HEK293 (cell line): ENCODE measurements around the gene NCMAP.
A peak's percentile ranks its signal among the peaks of the same experiment; 100 is the strongest.

Experiments
- CTCF ChIA-PET: fragments of 350-600 bp; formaldehyde crosslinking; extraction: SDS; loops from one replicate; lab custom pipeline; 2021; ENCODE audit warnings: antibody characterized with exemption; lab: Yijun Ruan, JAX
- POLR2A ChIA-PET: fragments of 300-600 bp; formaldehyde crosslinking; extraction: SDS; loops from one replicate; lab custom pipeline; 2020; ENCODE audit warnings: antibody characterized with exemption, inconsistent platforms; lab: Yijun Ruan, JAX
- H3K27ac ChIP-seq: fragments of 200-500 bp; sonication (Bioruptor generic); 2 replicates; pipeline ENCODE4 v1.5.1; 2014; ENCODE audit warnings: low read depth, low read length, control low read depth, inconsistent platforms; ENCODE audit errors: extremely low read depth
- H3K36me3 ChIP-seq, 2 experiments: fragments of 200-500 bp in 1 of 2; sonication (Bioruptor generic) in 1 of 2; 1 replicate in 1 of 2; 2 replicates in 1 of 2; pipeline ENCODE4 v1.5.1; 2014 to 2017; ENCODE audit warnings: inconsistent platforms in 2 of 2, low read length in 2 of 2; ENCODE audit not compliant: control insufficient read depth in 2 of 2, insufficient read depth in 1 of 2
- H3K4me1 ChIP-seq: fragments of 200-500 bp; sonication (Bioruptor generic); 2 replicates; pipeline ENCODE4 v1.5.1; 2014; ENCODE audit warnings: mild to moderate bottlenecking, low read length, inconsistent platforms; ENCODE audit not compliant: control insufficient read depth, insufficient read depth
- H3K4me3 ChIP-seq: 2 replicates; pipeline ENCODE4 v1.5.1; 2011; ENCODE audit warnings: low read depth, mild to moderate bottlenecking, control low read depth, low read length, moderate library complexity
- H3K9me3 ChIP-seq: fragments of 200-500 bp; sonication (Bioruptor generic); 2 replicates; pipeline ENCODE4 v1.5.1; 2014; ENCODE audit warnings: low read depth, low read length, inconsistent platforms; ENCODE audit not compliant: control insufficient read depth, insufficient read depth
- PATZ1 ChIP-seq: fragments of 450-650 bp; formaldehyde crosslinking; IDR thresholded peaks from 2 replicates; pipeline ENCODE4 v1.5.1; 2016; ENCODE audit warnings: missing biosample characterization, missing genetic modification characterization
- SP3 ChIP-seq: fragments of 450-650 bp; formaldehyde crosslinking; IDR thresholded peaks from 2 replicates; pipeline ENCODE4 v1.5.1; 2016; ENCODE audit warnings: missing biosample characterization, missing genetic modification characterization
- TCF7L2 ChIP-seq: IDR thresholded peaks from 2 replicates; pipeline ENCODE4 v1.6.1; 2011; ENCODE audit warnings: low read depth, mild to moderate bottlenecking, inconsistent platforms, low read length, moderate library complexity, borderline replicate concordance
- TRIM28 ChIP-seq: IDR thresholded peaks from 2 replicates; pipeline ENCODE4 v1.6.1; 2011; ENCODE audit warnings: low read length, control low read depth, borderline replicate concordance
- ZBTB11 ChIP-seq: fragments of 450-650 bp; formaldehyde crosslinking; conservative IDR thresholded peaks from 2 replicates; pipeline ENCODE4 v1.5.1; 2016; ENCODE audit warnings: low read depth, missing biosample characterization, missing genetic modification characterization
- ZEB2 ChIP-seq: fragments of 450-650 bp; formaldehyde crosslinking; IDR thresholded peaks from 2 replicates; pipeline ENCODE4 v1.5.1; 2016; ENCODE audit warnings: missing biosample characterization, missing genetic modification characterization
- ZNF114 ChIP-seq: fragments of 450-650 bp; formaldehyde crosslinking; IDR thresholded peaks from 2 replicates; pipeline ENCODE4 v1.5.0; 2017; ENCODE audit warnings: missing biosample characterization, missing genetic modification characterization
- ZNF223 ChIP-seq: fragments of 450-650 bp; formaldehyde crosslinking; IDR thresholded peaks from 2 replicates; pipeline ENCODE4 v1.5.1; 2016; ENCODE audit warnings: missing biosample characterization, missing genetic modification characterization
- ZNF248 ChIP-seq: fragments of 450-650 bp; formaldehyde crosslinking; IDR thresholded peaks from 2 replicates; pipeline ENCODE4 v1.5.1; 2017; ENCODE audit warnings: missing biosample characterization, missing genetic modification characterization
- ZNF354C ChIP-seq: fragments of 450-650 bp; formaldehyde crosslinking; IDR thresholded peaks from 2 replicates; pipeline ENCODE4 v1.5.1; 2016; ENCODE audit warnings: missing biosample characterization, missing genetic modification characterization, low read depth, borderline replicate concordance
- ZNF37A ChIP-seq: fragments of 450-650 bp; IDR thresholded peaks from 2 replicates; pipeline ENCODE4 v1.5.1; 2018; ENCODE audit warnings: missing biosample characterization, missing genetic modification characterization
- ZNF398 ChIP-seq: fragments of 450-650 bp; formaldehyde crosslinking; IDR thresholded peaks from 2 replicates; pipeline ENCODE4 v1.5.1; 2017; ENCODE audit warnings: missing biosample characterization, missing genetic modification characterization
- ZNF433 ChIP-seq: fragments of 450-650 bp; formaldehyde crosslinking; IDR thresholded peaks from 2 replicates; pipeline ENCODE4 v1.5.1; 2016; ENCODE audit warnings: missing biosample characterization, missing genetic modification characterization, low read depth
- ZNF510 ChIP-seq: fragments of 450-650 bp; formaldehyde crosslinking; IDR thresholded peaks from 2 replicates; pipeline ENCODE4 v1.5.1; 2018; ENCODE audit warnings: mild to moderate bottlenecking, missing genetic modification characterization, missing biosample characterization; ENCODE audit not compliant: insufficient replicate concordance
- ZNF555 ChIP-seq: fragments of 450-650 bp; formaldehyde crosslinking; conservative IDR thresholded peaks from 2 replicates; pipeline ENCODE4 v1.5.1; 2017; ENCODE audit warnings: missing biosample characterization, mild to moderate bottlenecking, missing genetic modification characterization, inconsistent platforms
- ZNF600 ChIP-seq: fragments of 450-650 bp; formaldehyde crosslinking; IDR thresholded peaks from 2 replicates; pipeline ENCODE4 v1.5.1; 2016; ENCODE audit warnings: missing biosample characterization, missing genetic modification characterization
- ZNF610 ChIP-seq: fragments of 450-650 bp; formaldehyde crosslinking; IDR thresholded peaks from 2 replicates; pipeline ENCODE4 v1.5.1; 2016; ENCODE audit warnings: missing biosample characterization, missing genetic modification characterization, borderline replicate concordance
- ZNF621 ChIP-seq: fragments of 450-650 bp; formaldehyde crosslinking; IDR thresholded peaks from 2 replicates; pipeline ENCODE4 v1.5.1; 2017; ENCODE audit warnings: missing biosample characterization, missing genetic modification characterization
- ZNF654 ChIP-seq: fragments of 450-650 bp; formaldehyde crosslinking; IDR thresholded peaks from 2 replicates; pipeline ENCODE4 v1.5.1; 2016; ENCODE audit warnings: low read depth, missing biosample characterization, missing genetic modification characterization
- ZNF692 ChIP-seq: fragments of 450-650 bp; formaldehyde crosslinking; IDR thresholded peaks from 2 replicates; pipeline ENCODE4 v1.5.1; 2016; ENCODE audit warnings: missing biosample characterization, missing genetic modification characterization
- ZNF707 ChIP-seq: fragments of 450-650 bp; formaldehyde crosslinking; IDR thresholded peaks from 2 replicates; pipeline ENCODE4 v1.5.1; 2016; ENCODE audit warnings: missing biosample characterization, missing genetic modification characterization
- ZNF76 ChIP-seq: fragments of 450-650 bp; formaldehyde crosslinking; IDR thresholded peaks from 2 replicates; pipeline ENCODE4; 2016; ENCODE audit warnings: low read depth, missing biosample characterization, missing genetic modification characterization, borderline replicate concordance
- ZNF776 ChIP-seq: fragments of 450-650 bp; formaldehyde crosslinking; IDR thresholded peaks from 2 replicates; pipeline ENCODE4 v1.5.0; 2017; ENCODE audit warnings: missing biosample characterization, missing genetic modification characterization, borderline replicate concordance
- TF ChIP-seq, protein P1 (sequence below): fragments of 450-650 bp; formaldehyde crosslinking; IDR thresholded peaks from 2 replicates; pipeline ENCODE4 v1.5.1; 2017; ENCODE audit warnings: missing biosample characterization, missing genetic modification characterization
- TF ChIP-seq, protein P2 (sequence below): fragments of 450-650 bp; formaldehyde crosslinking; IDR thresholded peaks from 2 replicates; pipeline ENCODE4 v1.5.1; 2016; ENCODE audit warnings: missing biosample characterization, missing genetic modification characterization

NCMAP gene

GRCh38 chr1:24643363-24644099 lies 87.6 kb downstream of the NCMAP start (continued):
- TF ChIP-seq ZNF398 (tag by site-specific recombination) (peak; percentile 21), ZNF510 (tag by site-specific recombination) (no peak), TRIM28 (no peak), PATZ1 (tag by site-specific recombination) (peak; percentile 43), ZNF354C (tag by site-specific recombination) (no peak), ZBTB11 (peak; percentile 59), SP3 (tag by site-specific recombination) (no peak), ZNF776 (tag by site-specific recombination) (no peak), ZNF37A (no peak), ZNF248 (tag by site-specific recombination) (no peak)
- TF ChIP-seq, all 188 proteins: peak for 20

- CTCF ChIA-PET = interaction anchor here (0.6 to 0.7 kb wide), 2 partner anchors 9 to 41 kb away, joined by 3 read pairs; no protein-coding TSS in a partner anchor
- Histone ChIP-seq H3K4me3 (peak overlapping the region; percentile 100), H3K9me3 (no peaks in the 10 kb centered on the region), H3K36me3 (peaks cover 26 to 42% of the 10 kb centered on the region in 2 experiments), H3K27ac (peak overlapping the region; percentile 87; the same call in 1 of the 2 replicates), H3K4me1 (peaks cover 6% of the 10 kb centered on the region; the same call in 1 of the 2 replicates)
- POLR2A ChIA-PET = interaction anchor here (1.0 kb wide), 1 partner anchor 101 kb away, joined by 4 read pairs; the partner anchor contains the start of gene CLIC4
- no peak for TF ChIP-seq TCF7L2
- TF ChIP-seq ZNF114 (tag by site-specific recombination) = no peak
- TF ChIP-seq ZNF248 (tag by site-specific recombination) = no peak
- TF ChIP-seq ZNF707 (tag by site-specific recombination) = no peak
- TF ChIP-seq ZNF654 (tag by site-specific recombination) = no peak
- no peak for TF ChIP-seq ZNF621 (tag by site-specific recombination)
- TF ChIP-seq, protein P1, sequence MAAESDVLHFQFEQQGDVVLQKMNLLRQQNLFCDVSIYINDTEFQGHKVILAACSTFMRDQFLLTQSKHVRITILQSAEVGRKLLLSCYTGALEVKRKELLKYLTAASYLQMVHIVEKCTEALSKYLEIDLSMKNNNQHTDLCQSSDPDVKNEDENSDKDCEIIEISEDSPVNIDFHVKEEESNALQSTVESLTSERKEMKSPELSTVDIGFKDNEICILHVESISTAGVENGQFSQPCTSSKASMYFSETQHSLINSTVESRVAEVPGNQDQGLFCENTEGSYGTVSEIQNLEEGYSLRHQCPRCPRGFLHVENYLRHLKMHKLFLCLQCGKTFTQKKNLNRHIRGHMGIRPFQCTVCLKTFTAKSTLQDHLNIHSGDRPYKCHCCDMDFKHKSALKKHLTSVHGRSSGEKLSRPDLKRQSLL (tag by site-specific recombination) = no peak
- no peak for TF ChIP-seq ZNF223
- no peak for TF ChIP-seq ZNF610 (tag by site-specific recombination)
- no peak for TF ChIP-seq ZNF433 (tag by site-specific recombination)
- no peak for TF ChIP-seq ZNF555
- TF ChIP-seq ZNF76 (tag by site-specific recombination) = peak; percentile 41; the same call in 1 of the 2 replicates
- TF ChIP-seq, protein P2, sequence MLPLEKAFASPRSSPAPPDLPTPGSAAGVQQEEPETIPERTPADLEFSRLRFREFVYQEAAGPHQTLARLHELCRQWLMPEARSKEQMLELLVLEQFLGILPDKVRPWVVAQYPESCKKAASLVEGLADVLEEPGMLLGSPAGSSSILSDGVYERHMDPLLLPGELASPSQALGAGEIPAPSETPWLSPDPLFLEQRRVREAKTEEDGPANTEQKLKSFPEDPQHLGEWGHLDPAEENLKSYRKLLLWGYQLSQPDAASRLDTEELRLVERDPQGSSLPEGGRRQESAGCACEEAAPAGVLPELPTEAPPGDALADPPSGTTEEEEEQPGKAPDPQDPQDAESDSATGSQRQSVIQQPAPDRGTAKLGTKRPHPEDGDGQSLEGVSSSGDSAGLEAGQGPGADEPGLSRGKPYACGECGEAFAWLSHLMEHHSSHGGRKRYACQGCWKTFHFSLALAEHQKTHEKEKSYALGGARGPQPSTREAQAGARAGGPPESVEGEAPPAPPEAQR (tag by site-specific recombination) = no peak
- TF ChIP-seq ZNF692 = peak; percentile 63; the same call in 1 of the 2 replicates
- 0 out of 2 replicates have a peak, but pooled peaks have one; percentile 5 for TF ChIP-seq ZNF600 (tag by site-specific recombination)
- TF ChIP-seq ZEB2 = no peak
These were observed 88.2 kb downstream of the NCMAP start for GRCh38 chr1:24644100-24644384.
